Measurements from ENCODE around the gene GRAMD1A.

DNA sequence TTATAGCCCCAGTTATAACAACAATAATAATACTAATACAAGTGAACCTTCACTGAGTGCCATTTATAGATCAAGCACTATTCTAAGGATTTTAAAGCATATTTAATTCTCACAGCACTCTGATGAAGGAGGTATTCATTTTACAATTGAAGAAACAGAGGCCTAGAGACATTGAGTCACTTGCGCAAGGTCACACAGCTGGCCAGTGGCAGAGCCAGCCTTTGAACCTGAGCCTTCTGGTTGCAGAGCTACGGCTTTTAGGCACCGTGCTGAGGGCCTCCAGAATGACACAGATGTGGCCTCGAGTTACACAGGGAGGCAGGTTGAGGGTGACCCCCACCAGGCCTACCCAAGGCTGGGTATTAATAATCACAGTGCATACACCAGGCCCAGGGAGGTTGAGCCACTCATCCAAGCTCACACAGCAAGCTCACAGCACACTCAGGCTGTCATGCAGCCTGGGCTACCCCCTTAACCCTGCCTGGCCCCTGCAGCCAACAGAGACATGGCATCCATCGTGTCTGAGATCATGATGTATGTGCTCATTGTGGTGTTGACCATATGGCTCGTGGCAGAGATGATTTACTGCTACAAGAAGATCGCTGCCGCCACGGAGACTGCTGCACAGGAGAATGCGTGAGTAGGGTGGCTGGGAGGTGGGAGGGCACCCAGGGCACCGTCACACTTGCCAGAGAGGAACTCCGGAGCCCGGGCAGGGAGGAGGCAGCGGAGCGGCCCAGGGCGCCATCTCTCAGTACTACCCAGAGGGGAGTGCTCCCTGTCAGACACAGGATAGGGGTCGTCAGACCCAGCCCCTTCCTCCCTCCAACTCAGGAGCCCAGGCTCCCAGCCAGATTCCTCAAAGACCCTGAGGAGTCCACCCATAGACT, 38.7 kb downstream of the GRAMD1A start:
- TF ChIP-seq CTCF (conservative IDR thresholded peaks at IDR 0.05; ENCODE audit: low read depth, low read length) (no peak), EZH2 (IDR thresholded peaks at IDR 0.05; ENCODE audit: low read length, unreplicated experiment) (no peak)
